Testis (tissue), 3 donors: ENCODE results near the gene PLBD2. TPM values are rescaled to one million over a fixed set of nuclear protein-coding genes. Genes with fewer than 3 reads are reported as not detected.

ENCODE experiments used
- DNase-seq: peaks from one replicate; pipeline ENCODE4 v3.0.0-alpha.2; 2019
- H3K27ac ChIP-seq, 2 donors: fragments of 200-600 bp; sonication (generic); one replicate each; pipeline ENCODE4 v1.5.1; 2019
- H3K27me3 ChIP-seq: fragments of 200-600 bp; sonication (generic); one replicate; pipeline ENCODE4 v1.5.1; 2019
- H3K36me3 ChIP-seq: fragments of 200-600 bp; sonication (generic); one replicate; pipeline ENCODE4 v1.5.1; 2017; ENCODE audit warnings: low read depth; ENCODE audit errors: missing control alignments
- H3K4me1 ChIP-seq: fragments of 200-600 bp; sonication (generic); one replicate; pipeline ENCODE4 v1.5.1; 2019
- H3K4me3 ChIP-seq, 2 donors: fragments of 200-600 bp; sonication (generic); one replicate each; pipeline ENCODE4 v1.5.1; 2017 to 2019
- H3K9me3 ChIP-seq: fragments of 200-600 bp; sonication (generic); one replicate; pipeline ENCODE4 v1.5.1; 2017
- POLR2A ChIP-seq: fragments of 450-650 bp; IDR thresholded peaks from one replicate; pipeline ENCODE4 v1.6.1; 2017; ENCODE audit warnings: antibody characterized with exemption, mild to moderate bottlenecking, moderate library complexity
- WGBS, 2 donors: methylation state at CpG; one replicate each; pipeline ENCODE4 v1.1.5; 2018; 5-methylcytosine and 5-hydroxymethylcytosine counted together
- intact Hi-C: fragments of 100-400 bp; cut with DNase I; formaldehyde crosslinking; loops from one replicate; pipeline ENCODE4 v1.15.1; 2023; ENCODE audit warnings: low total_unique reads
- polyA plus RNA-seq: library from polyadenylated mRNA; stranded (reverse); fragments of 350-450 nt; fragmentation: Illumina TruSeq; extraction: RNeasy Lipid Tissue Mini Kit (QIAGEN cat#74804); gene quantifications from one replicate; pipeline ENCODE4 v1.2.3, GENCODE V29; 2014; ENCODE audit warnings: low read depth, low replicate concordance; ENCODE audit not compliant: insufficient read depth
- total RNA-seq, 2 donors: library from RNA; depleted of rRNA; stranded (reverse); fragments of >200 nt; gene quantifications; one replicate each; pipeline ENCODE4 v1.2.3, GENCODE V29; 2016
- TF ChIP-seq, protein P1 (sequence below), 3 experiments: fragments of 450-650 bp in 2 of 3; fragments of 200-600 bp in 1 of 3; sonication (generic) in 1 of 3; IDR thresholded peaks; one replicate each; pipeline ENCODE4 v1.5.1; 2016 to 2019; ENCODE audit warnings: antibody characterized with exemption in 3 of 3, mild to moderate bottlenecking in 2 of 3, moderate library complexity in 1 of 3

The PLBD2 gene
- total and polyA plus RNA-seq, 3 donors from 2014 or later: 110 to 126 (median 120) TPM

DNA sequence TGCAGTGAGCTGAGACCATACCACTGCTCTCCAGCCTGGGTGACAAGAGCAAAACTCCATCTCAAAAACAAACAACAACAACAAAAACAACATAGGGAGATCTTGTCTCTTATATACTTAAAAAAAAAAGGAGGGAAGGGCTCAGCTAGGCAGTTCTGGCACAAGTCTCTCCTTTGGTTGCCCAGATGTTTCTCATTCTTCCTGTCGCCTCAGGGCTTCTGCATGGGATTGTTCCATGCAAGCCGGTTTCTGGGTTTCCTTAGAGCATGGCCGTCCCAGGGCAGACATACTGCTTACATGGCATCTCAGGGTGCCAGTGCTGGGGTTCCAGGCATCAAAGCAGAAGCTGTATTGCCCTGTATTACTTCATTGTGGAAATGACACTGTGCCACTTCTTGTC lies 18.3 kb upstream of the PLBD2 start:
- H3K27me3 ChIP-seq: no peaks in the 10 kb centered on the region
- no peaks in the 10 kb centered on the region for H3K9me3 ChIP-seq
- no peak overlapping the region for H3K27ac ChIP-seq
- 63 to 90% methylated on average over 3 of the region's 3 CpGs for WGBS, 2 donors
- H3K4me3 ChIP-seq: no peak overlapping the region
- no peaks in the 10 kb centered on the region for H3K4me1 ChIP-seq
- no peaks in the 10 kb centered on the region for H3K36me3 ChIP-seq
- no peak for DNase-seq
- intact Hi-C loops: no loop called here
- no peak for TF ChIP-seq POLR2A
- TF ChIP-seq, protein P1, sequence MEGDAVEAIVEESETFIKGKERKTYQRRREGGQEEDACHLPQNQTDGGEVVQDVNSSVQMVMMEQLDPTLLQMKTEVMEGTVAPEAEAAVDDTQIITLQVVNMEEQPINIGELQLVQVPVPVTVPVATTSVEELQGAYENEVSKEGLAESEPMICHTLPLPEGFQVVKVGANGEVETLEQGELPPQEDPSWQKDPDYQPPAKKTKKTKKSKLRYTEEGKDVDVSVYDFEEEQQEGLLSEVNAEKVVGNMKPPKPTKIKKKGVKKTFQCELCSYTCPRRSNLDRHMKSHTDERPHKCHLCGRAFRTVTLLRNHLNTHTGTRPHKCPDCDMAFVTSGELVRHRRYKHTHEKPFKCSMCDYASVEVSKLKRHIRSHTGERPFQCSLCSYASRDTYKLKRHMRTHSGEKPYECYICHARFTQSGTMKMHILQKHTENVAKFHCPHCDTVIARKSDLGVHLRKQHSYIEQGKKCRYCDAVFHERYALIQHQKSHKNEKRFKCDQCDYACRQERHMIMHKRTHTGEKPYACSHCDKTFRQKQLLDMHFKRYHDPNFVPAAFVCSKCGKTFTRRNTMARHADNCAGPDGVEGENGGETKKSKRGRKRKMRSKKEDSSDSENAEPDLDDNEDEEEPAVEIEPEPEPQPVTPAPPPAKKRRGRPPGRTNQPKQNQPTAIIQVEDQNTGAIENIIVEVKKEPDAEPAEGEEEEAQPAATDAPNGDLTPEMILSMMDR (IDR thresholded peaks at IDR 0.05): no peak

DNA sequence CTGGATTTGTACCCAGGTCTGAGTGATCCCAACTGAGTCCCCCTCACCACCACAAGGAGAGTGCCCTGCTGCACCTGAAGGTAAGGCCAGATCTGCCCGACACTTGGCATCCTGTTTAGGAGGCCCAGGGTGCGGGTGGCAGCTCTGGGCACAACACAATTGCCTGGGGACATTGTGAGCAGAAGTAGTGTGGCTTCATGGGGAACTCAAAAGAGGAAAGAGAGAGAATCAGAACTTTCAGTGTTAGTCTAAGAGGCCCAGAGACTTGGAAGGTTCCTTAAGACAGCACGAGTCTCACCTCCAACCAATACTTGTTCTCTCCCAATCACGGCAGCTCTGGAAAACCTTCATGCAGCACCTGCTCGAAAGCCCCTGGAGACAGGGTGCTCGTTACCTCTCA lies 16.9 kb upstream of the PLBD2 start:
- H3K27me3 ChIP-seq: no peaks in the 10 kb centered on the region
- WGBS, 2 donors: 78 to 89% methylated on average over 5 to 6 of the region's 6 CpGs
- DNase-seq: no peak
- H3K36me3 ChIP-seq: no peaks in the 10 kb centered on the region
- TF ChIP-seq, protein P1 (IDR thresholded peaks at IDR 0.05): no peak
- no peak for TF ChIP-seq POLR2A
- H3K4me3 ChIP-seq: no peak overlapping the region
- no peaks in the 10 kb centered on the region for H3K9me3 ChIP-seq
- no peak overlapping the region for H3K27ac ChIP-seq
- intact Hi-C loops: no loop called here
- H3K4me1 ChIP-seq: no peaks in the 10 kb centered on the region

DNA sequence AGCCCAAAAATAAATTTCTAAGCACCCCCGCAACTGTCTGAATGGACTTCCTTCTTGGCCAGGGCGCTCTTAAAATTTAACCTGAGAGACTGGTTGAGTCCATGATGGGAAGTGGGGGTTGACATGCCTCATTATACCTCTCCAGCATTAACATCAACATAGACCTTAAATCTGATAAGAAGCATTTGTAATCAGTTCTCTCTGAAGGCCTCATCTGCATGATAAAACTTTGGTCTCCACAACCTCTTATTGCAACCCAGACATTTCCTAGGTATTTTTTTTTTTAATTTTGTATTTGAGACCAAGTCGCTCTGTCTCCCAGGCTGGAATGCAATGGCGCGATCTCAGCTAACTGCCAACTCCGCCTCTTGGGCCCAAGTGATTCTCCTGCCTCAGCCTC lies 13.1 kb upstream of the PLBD2 start:
- Histone ChIP-seq H3K27ac (no peak overlapping the region), H3K36me3 (no peaks in the 10 kb centered on the region), H3K27me3 (no peaks in the 10 kb centered on the region), H3K4me1 (peaks cover 12% of the 10 kb centered on the region), H3K9me3 (no peaks in the 10 kb centered on the region), H3K4me3 (no peak overlapping the region)
- TF ChIP-seq, protein P1 (IDR thresholded peaks at IDR 0.05): no peak
- TF ChIP-seq POLR2A: no peak
- no peak for DNase-seq
- WGBS, 2 donors: 91 to 97% methylated on average over 6 of the region's 6 CpGs
- intact Hi-C loops: no loop called here

DNA sequence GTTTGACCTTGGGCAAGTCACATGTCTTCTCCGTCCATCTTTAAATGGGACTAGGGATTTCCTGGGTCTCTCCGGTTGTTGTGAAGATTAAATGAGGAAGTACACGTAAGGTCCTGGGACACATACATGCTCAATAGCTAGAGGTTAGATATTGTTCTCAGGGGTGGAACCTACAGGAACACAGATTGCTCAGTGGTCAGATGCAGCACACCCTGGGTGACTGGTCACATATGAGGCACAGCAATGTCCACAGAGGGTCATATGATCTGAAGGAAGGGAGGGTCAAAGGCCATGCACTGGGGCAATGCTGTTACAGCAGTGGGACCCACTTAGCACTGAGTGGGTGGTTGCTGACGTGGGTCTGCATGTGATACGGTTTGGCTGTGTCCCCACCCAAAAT lies 12.0 kb upstream of the PLBD2 start:
- TF ChIP-seq, protein P1 (IDR thresholded peaks at IDR 0.05): no peak
- TF ChIP-seq POLR2A: no peak
- no peaks in the 10 kb centered on the region for H3K27me3 ChIP-seq
- H3K9me3 ChIP-seq: no peaks in the 10 kb centered on the region
- no peak for DNase-seq
- H3K27ac ChIP-seq: no peak overlapping the region
- intact Hi-C loops: no loop called here
- H3K4me1 ChIP-seq: peaks cover 12% of the 10 kb centered on the region
- no peaks in the 10 kb centered on the region for H3K36me3 ChIP-seq
- WGBS, 2 donors: 85 to 87% methylated on average over 5 of the region's 5 CpGs
- no peak overlapping the region for H3K4me3 ChIP-seq

DNA sequence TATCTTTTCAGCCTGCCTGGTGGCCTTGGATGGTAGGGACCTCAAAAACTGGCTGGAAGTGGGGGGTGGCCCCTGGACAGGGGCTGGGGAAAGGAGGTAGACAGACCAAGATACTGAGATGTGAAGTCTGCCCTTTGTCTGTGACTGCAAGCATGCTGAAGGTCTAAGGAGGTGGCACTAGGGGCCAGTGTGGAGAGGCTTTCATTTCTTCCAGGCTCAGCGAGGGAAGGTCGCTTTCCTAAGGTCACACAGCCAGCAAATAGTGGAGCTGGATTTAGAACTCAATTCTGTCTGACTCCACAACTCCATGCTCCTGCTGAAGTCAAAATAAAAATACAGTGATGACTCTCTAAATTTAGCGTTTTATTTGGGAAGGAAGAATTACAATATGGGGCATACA lies 11.3 kb upstream of the PLBD2 start:
- no peaks in the 10 kb centered on the region for H3K36me3 ChIP-seq
- no peak overlapping the region for H3K4me3 ChIP-seq
- TF ChIP-seq, protein P1 (IDR thresholded peaks at IDR 0.05): no peak
- no peak for TF ChIP-seq POLR2A
- H3K4me1 ChIP-seq: peaks cover 12% of the 10 kb centered on the region
- no peaks in the 10 kb centered on the region for H3K27me3 ChIP-seq
- 87 to 97% methylated on average over 3 of the region's 3 CpGs for WGBS, 2 donors
- H3K27ac ChIP-seq: no peak overlapping the region
- DNase-seq: no peak
- intact Hi-C loops: no loop called here
- no peaks in the 10 kb centered on the region for H3K9me3 ChIP-seq
